Articular chondrocyte of knee joint (primary cell): ENCODE measurements around the gene ABITRAM. TPM values are rescaled to one million over a fixed set of nuclear protein-coding genes. Genes with fewer than 3 reads are reported as not detected.

Experiments used
- total RNA-seq: library from RNA; depleted of rRNA; stranded (reverse); fragments of >200 nt; gene quantifications from 2 replicates; pipeline ENCODE4 v1.2.3, GENCODE V29; 2012

ABITRAM gene, protein sequence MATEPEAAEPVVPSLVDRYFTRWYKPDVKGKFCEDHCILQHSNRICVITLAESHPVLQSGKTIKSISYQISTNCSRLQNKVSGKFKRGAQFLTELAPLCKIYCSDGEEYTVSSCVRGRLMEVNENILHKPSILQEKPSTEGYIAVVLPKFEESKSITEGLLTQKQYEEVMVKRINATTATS
- 10.3 and 13.0 TPM in 2 replicates for total RNA-seq

DNA sequence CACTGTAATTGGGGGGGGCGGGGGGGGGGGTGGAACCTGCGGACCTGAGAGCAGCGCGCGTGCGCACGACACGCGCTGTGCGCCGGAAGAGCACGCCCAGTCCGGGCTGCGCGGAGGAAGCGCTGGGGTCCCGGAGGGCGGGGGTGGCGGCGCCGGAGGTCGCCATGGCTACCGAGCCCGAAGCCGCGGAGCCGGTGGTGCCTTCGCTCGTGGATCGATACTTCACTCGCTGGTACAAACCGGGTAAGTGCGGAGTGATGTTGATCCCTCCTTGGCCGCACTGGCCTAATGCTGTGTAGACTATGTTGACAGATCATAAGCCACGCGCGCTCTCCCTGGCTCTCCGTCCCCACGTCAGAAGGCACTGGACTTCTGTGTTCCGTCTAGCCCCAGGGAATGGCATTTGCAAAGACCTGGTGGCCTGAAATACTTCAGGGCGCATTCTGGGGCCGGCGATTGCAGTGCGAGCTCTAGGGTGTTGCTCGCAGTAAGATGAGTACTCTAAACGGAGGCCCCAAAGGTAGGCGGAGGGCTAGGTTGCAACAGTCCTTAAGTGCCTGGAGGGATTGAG is at the start of gene ABITRAM:
Gene ABITRAM, plus strand, starts transcription at position 78 of the 571 bp plus-strand sequence. Its CDS starts 87 bp downstream, at position 165.

GRCh38 chr9:108933718-108934322 is 380 bp upstream of the ABITRAM start, which contains the start of gene ELP1:
TSS of gene ELP1 (minus strand) at chr9:108934124. CDS start at chr9:108931146, 2,978 bp downstream.

Other genes with a start within 250 kb of the ABITRAM start
- 0.22 TPM in 1 of 2 replicates, not detected in the other for gene ACTL7B, start 78.4 kb upstream of the ABITRAM start, total RNA-seq
- gene ACTL7A, start 72.1 kb upstream of the ABITRAM start, total RNA-seq = not detected in 2 replicates
- 25.2 and 29.0 TPM in 2 replicates for gene ELP1, start 276 bp upstream of the ABITRAM start, total RNA-seq
- 232 and 249 TPM in 2 replicates for gene CTNNAL1, start 79.1 kb downstream of the ABITRAM start, total RNA-seq
- 53.4 and 63.9 TPM in 2 replicates for gene TMEM245, start 185.5 kb downstream of the ABITRAM start, total RNA-seq
- 1.6 and 4.4 TPM in 2 replicates for gene FRRS1L, start 232.8 kb downstream of the ABITRAM start, total RNA-seq